ENCODE data around the gene ATP11A.

The ATP11A gene

DNA sequence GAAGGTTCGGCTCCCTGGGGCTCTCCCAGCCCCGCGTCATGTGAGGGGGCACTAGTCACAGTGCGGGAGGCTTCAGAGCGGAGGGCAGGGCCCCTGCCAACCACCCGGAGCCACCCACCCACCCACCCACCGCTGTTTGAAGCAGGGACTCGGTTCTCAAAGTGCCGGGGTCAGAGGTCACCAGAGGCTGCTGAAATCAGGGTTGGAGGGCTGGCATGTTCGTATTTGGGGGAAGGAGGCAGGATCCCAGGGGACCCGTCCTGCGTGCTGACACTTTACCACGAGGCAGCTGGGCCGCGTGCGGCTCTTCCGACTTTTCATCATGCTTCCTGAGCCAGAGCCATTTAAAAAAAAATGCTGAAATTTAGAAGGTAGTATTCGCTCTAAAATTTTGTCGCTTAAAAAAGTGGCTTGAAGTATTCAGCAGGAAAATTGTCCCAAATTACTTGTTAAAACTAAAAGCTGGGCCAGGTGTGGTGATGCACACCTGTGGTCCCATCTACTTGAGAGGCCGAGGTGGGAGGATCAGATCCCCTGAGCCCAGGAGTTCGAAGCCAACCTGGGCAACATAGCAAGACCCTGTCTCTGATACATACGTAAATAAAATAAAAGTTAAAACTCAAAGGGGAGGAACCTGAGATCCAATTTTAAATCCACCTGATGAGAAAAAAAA, 21.2 kb downstream of the ATP11A start:
- no peak for DNase-seq (ENCODE audit: low read depth, low spot score)

DNA sequence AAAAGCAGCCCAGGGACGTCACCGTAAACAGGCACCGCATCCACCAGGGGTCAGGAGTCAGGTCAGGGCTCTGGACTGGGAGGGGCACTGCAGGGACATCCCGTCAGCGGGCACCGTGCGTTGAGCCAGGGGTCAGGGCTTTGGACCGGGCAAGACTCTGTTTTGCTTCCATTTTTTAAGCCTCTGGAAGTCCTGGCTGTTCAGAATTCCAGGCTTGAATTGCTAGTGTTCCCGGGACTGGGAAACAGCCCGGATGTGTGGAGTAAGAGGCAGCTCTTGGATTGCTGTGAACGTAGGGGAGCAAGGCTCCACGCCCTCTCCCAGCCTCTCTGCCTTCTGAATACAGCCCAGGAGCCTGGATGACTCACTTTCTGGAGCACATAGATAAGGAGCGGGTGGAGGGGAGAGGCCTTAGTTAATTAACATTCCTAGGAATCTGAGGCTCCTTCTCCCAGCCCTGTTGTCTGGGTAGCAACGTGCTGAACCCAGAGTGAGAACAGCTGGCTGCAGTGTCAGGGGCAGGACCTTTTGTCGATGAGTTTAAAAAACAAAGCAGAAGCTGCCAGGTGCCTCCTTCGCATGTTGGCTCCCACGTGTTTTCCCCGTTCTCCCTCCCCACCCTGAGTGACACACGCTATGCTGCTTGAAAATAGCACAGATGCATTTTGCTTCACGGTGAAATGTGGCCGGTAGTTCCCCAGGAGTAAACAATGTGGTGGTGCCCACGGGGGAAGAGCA, 21.9 kb downstream of the ATP11A start:
- DNase-seq (ENCODE audit: low read depth, low spot score), result no peak

DNA sequence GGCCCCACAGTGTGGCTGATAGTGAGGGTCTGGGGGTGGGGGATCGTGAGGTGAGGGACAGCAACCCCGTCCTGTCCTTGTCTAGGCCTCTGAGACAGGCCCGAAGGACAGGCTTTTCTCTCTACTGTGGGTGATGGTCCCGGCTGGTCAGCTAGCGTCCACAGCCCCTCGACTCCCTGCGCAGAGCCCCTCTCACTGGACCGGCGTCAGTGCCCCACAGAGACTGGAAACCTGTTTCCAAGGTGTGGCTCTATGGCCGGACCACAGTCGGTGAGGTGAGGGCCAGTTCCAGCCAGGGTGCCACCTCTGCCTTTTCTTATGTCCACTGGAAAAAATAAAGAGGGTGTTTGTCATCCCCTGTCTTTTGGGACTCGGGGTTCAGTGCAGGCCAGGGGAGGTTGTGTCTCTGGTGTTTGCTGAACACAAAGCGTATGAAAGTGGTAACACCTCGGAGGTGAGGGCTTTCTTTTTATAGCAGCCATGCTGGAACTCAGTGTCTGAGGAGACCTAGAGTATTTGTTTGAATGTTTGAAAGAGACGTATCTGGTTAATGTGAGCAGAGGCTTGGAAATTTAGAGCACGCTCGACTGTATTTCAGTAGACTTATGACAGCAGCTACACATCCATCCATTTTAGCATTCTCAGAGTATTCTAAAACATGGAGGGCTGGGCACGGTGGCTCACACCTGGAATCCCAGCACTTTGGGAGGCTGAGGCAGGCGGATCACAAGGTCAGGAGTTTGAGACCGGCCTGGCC, 22.8 kb downstream of the ATP11A start:
- DNase-seq (ENCODE audit: low read depth, low spot score), result no peak

DNA sequence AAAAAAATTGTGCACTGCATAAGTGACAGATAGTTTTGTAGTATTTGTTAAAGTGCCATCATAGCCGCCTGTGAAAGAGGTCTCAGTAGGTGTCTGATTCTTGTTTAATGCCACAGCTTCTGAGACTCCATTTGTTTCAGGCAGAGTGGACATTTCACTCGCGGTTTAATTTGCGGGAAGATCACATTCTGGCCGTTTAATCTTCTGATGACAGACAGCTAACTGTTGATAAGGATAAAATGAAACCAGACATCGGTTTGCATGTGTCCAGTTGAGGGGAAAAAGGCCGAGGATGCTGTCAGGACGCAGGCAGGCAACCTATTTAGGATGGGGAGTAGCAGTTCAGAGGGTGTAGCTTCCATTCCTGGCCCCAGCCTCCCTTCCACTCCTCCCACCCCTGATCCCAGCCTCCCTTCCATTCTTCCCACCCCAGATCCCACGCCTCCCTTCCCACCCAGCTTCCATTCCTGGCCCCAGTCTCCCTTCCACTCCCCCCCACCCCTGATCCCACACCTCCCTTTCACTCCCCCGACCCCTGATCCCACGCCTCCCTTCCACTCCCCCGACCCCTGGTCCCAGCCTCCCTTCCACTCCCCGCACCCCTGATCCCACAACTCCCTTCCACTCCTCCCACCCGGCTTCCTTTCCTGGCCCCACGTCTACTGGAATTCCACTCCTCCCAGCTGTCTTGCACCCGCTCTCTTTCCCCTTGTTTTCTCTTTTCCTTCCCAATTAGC, 23.8 kb downstream of the ATP11A start:
- no peak for DNase-seq (ENCODE audit: low read depth, low spot score)

DNA sequence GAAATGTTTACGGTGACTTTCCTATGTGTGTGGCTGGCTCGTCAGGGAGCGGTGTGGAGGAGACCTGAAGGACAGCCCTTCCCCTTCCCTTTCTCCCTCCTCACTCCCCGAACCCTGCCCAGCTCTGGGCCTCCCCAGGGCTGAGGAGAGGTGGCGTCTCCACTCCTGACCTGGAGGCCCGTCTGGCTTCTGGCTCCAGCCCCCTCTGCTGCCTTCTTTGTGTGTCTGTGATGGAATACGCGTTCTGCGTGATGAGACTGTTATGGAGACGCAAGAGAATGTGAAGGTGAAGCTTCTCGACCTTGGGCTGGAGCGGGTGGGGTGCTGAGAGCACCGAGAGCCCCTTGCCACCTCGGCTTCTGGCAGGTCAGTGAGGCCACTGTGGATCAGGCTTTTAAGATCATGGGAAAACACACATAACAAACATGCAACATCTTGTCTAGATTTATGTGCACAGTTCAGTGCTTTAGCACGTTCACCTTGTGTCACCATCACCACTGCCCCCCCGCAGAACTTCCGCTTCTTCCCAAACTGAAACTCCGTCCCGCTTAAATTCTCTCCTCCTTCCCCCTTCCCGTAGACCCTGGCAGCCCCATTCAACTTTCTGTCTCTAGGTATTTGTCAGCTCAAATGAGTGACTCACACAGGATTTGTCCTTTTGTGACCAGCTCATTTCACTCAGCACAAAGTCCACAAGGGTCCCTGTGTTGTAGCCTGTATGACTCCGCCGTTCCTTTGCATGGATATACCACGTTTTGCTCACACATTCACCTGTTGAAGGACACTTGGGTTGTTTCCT, 24.7 kb downstream of the ATP11A start:
- no peak for DNase-seq (ENCODE audit: low read depth, low spot score)

DNA sequence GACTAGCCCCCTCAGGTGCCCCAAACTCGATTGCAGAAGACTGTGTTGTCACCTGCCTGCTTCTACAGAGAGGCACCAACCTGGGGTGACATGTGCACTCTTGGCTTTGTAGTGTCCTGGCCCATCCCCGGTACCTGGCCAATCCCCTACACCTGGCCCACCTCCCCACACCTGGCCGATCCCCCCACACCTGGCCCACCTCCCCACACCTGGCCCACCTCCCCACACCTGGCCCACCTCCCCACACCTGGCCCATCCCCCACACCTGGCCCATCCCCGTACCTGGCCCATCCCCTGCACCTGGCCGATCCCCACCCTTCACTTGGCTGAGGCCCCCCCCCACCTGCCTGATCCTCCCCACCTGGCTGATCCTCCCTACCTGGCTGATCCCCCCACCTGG, 25.4 kb downstream of the ATP11A start:
- no peak for DNase-seq (ENCODE audit: low read depth, low spot score)

DNA sequence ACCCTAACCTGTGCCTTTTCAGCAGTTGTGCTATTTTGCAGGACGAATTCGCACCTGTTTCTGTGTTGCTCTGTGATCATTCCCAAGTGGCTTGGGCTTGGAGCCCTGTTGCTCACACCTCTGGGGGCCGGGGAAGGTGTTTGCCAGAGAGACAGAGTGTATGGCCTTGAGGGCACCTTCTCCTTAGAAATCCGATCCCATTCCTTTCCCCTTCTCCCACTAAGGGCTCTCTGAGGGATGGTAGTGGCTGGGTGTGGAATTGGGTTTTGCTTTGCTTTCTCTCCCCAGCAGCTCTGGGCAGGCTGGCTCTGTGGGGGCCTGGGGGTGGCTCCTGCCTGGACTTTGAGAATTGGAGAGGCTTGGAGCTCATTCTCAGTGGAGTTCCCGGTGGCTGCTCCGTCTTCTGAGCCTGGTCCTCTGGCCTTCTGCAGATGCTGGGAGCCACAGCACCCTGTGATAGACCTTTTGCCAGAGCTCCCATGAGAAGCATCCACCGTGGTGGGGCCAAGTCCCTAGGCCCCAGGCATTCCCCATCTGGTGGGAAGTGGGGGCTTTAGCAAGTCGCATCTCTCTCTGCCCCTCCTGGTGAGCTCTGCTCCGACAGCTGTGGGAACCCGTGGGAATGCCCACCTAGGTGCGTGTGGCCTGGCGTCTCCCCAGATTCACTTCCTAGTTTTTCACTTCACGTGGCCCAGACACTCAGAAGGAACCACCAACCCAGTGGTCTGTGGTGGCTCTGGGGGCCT, 26.1 kb downstream of the ATP11A start:
- no peak for DNase-seq (ENCODE audit: low read depth, low spot score)

DNA sequence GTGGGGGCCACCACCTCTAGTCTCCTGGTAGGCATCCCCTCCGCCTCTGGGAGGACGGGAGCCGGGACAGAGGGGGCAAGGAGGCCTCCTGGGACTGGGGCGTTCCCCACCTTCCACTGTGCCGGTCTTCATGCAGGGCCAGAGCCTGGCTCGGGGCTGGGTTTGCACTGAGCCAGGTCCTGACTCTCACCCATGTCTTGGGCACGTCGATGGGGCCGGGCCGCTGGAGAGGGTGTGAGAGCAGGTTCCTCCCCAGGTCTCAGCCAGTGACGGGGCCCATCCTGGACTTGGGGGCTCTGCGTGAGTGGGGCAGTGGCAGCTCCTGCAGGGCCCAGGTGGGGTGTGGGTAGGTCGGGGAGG, 26.6 kb downstream of the ATP11A start:
- DNase-seq (ENCODE audit: low read depth, low spot score), result no peak

DNA sequence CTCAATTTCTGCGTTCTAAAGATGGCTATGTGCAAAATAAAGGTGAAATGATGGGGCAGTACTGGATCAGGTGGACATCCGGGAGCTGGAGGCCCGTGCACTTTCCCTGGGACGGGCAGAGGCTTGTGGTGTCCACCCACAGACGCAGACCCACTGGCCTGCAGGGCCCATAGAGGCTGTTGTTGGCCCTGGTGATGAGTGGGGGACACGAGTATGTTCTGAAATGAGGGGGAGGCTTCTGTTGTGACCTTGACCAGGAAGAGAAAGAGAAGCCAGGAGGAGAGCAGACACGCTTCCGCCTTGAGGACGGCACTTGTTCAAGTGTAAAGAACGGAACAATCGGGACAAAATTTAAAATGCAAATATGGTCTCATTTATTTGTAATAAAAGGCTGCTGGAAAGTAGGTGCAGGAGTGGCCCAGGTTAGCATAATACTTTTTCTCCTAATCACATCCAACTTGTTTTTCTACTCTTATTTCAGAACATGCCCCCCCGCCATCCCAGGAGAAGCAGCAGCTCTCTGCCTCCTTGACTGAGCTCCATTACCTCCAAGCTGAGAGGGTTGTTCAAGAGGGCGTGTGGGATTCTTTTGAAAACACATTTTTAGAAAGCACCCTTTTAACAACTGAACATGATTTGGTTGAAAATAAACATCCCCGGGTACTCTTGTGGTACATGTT, 27.1 kb downstream of the ATP11A start:
- no peak for DNase-seq (ENCODE audit: low read depth, low spot score)

DNA sequence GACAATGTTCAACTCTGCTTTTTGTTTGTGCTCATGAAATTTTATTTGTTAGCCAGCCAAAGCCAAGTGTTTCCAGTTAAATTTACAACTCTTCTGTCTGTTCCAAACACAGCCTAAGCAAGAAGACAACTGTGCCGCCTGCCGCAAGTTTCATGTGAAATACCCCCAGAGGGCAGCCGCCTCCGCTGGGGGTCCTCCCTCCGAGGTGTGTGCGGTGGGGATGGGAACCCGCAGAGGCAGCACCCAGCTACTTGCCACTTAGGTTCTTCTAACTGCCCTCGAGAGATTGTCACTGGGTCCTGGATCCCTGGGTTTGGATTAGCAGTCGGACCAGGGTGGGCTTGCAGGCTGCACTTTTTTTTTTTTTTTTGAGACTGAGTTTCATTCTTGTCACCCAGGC, 28.5 kb downstream of the ATP11A start:
- DNase-seq (ENCODE audit: low read depth, low spot score), result no peak

DNA sequence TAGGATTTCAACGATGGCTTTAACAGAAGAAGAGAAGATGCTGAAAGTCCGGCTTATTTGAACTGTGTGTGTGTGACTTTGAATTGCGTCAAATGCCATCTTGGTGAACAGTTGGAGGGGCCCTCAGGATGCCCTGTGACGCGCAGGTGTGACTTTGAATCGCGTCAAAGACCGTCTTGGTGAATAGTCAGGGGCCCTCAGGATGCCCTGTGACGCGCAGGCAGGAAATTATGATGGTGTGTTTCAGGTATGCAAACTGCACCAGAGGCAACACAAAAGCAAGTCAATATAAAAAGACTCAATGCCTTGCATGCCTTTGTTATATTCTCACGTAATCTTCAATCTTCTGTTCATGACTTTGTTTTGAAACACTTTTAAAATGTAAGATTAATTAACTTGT, 29.2 kb downstream of the ATP11A start:
- no peak for DNase-seq (ENCODE audit: low read depth, low spot score)

DNA sequence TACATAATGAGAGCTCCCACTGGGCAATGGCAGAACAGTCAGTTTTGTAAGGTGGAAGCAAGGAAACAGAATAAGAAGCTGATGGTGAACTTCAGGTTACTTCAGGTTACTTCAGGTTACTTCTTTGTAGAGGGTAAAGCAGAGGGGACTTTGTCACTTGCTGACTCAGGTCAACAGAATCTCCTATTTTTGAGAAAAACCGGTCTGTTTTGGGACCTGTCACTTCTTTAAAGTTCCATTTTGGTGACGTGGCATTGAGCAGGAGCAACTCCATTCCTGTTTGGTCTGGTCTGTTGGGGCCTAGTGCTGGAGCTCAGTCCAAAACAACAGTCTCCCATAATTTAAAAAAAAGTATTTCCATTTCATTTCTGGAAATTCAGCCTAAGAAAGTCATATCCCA, 29.7 kb downstream of the ATP11A start:
- no peak for DNase-seq (ENCODE audit: low read depth, low spot score)

DNA sequence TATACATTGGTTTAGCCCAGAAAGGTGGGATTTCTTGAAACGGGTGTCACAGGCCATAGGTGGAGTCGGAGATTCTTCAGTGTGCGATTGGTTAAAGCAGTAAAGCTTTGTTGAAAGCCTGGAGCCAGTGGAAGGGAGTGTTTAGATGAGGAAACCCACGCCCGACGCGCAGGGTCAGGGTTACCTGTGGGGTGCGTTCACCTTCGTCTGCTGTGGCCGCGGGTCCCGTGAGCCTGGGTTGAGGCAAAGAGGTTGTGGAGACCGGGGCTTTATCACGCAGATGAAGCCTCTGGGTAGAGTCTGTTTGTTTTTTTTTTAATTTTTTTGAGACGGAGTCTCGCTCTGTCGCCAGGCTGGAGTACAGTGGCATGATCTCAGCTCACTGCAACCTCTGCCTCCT, 30.4 kb downstream of the ATP11A start:
- DNase-seq (ENCODE audit: low read depth, low spot score), result no peak

DNA sequence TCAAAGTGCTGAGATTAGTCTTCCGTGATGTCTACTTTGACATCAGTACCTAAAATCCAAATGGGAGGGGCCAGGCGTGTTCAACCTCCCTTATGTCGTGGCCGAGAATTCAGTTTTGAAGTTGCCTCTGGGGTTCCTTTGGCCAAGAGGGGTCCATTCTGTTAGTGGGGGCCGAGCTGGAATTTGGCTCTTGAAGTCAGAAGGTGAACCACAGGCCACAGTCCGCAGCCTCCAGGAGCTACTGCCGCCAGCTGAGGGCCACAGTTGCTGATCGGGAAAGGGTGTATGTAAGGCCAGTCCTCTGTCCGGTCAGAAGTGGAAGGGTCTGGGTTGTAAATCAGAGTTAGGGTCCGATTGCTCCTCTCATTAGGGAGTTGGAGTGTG, 31.0 kb downstream of the ATP11A start:
- no peak for DNase-seq (ENCODE audit: low read depth, low spot score)

DNA sequence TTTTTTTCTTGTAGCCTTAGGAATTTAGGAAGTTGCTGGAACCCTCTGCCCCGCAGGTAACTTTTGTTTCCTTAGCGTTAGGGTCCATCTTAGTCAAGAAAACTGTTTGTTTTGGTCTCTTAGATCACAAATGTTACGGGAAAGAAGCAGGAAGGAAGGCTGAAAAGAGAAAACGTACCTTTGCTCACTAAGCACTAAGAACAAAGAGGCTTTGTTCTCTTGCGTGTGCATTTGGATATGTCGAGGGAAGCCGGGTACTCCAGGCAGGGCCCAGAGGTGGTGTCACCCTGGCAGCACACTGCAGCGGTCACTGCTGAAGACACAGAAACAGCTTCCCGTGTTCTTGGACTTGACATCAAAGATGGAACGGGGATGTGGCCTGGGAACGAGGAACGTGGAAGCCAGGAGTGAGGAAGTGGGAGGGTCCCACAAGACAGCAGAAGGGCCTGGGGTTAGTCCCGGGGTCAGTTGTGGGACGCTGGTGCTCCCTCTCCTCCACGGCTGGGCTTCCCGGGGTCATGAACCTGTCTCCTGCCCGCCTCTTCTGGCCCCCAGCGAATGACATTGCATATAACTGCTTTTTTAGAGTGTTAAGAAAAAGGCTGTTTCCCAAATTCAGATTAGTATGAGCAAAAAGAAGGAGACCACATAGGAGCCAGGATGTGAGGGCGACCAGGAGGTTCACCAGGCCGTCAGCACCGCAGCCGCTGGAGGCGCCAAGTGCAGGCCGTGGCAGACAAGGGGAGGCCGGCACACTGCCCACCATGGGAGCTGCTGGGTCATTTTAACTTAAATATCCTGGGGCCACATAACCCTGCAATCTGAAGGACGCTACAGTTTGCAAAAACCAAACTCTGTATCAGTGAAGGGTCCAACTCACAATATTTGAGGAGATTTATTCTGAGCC, 31.6 kb downstream of the ATP11A start:
- no peak for DNase-seq (ENCODE audit: low read depth, low spot score)

DNA sequence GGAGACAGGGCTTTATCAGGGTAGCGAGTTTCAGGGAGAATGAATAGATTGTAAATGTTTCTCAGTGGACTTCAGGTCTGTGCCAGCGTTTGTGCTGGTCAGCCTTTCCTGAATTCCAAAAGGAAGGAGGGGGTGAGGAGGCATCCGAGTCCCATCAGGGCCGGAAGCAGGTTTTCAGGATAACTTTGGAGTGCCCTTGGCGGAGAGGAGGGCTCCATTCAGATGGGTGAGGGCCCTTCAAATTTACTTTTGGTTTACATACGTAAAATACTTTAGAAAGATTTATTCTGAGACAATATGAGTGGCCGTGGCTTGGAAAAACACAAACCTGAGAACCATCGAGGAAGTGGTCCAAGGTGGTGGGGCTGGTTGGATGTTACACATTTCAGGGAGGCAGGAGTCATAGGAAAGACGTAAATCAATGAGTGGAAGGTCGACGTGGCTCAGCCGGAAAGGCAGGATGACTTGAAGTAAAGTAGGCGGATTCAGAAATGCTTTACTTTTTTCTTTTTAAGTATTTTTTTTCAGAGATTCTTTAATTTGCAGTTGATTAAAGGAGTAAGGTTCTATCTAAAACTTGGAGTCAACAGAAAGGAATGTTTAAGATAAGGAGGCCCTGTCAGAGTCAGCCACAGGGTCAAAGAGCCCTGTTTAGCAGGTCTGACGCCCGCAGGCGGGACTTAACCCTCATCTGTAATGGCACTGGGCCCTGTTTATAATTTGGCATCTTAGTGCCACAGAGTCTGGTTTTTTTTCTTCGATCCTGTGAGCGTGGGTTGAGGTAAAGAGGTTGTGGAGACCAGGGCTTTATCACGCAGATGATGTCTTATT, 32.8 kb downstream of the ATP11A start:
- no peak for DNase-seq (ENCODE audit: low read depth, low spot score)

DNA sequence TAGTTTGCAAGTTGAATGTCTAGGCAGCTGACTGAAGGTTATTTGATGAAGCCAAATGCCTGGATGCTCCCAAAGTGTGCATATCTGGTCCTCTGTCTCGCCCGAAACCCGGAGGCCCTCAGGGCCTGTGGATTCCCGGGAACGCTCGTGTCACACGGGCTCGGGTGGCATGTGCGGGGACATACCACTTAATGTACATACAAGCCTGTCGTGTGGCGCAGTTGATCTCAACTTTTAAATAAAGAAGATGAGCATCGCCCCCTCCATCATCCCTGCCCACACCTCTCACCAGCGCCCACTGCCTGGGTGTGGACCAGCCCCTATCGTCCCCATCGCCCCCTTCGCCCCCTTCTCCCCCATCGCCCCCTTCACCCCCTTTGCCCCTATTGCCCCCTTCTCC, 33.9 kb downstream of the ATP11A start:
- no peak for DNase-seq (ENCODE audit: low read depth, low spot score)

DNA sequence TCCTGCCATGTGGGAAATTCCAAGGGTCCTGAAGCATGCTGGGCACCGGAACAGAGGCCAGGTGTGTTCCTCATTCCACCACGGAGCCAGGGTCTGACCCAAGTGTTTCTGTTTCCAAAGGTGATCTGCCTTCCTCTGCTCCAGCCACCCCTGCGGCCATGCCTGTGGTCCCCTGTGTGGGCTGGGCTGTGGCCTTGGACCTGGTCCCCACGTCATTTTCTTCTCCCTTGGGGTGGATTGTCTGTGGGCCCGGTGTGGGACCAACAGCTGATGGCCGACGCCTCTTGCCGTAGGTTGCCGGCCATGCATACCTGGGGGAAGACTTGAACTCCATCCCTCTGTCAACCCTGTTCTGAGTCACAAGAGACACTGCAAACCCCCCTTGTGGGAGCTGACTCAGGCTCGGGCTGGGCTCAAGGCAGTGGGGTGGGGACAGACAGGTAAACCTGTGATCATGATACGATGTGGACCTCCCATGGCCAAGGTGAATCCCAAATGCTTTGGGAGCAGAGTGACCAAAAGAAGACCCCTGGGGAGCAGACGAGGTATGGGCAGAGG, 35.0 kb downstream of the ATP11A start:
- no peak for DNase-seq (ENCODE audit: low read depth, low spot score)

All from activated naive CD8-positive, alpha-beta T cell treated with anti-CD3 and anti-CD28 coated beads, Interleukin-2, amount 50 U/mL, for 16 hours (primary cell).